T-cell (primary cell): ENCODE results near the gene ADCY6. TPM values are rescaled to one million over a fixed set of nuclear protein-coding genes. Genes with fewer than 3 reads are reported as not detected.
"Not testable (repeated sequence)": the region's sequence is repeated elsewhere in the genome, so short reads cannot be mapped to it uniquely, and the experiment has no call there.

Experiments used
- ATAC-seq, 4 experiments: fragments of 200-7000 bp in 3 of 4; fragments of 150-1000 bp in 1 of 4; cut with Tn5 transposase; replicated peaks in 1 of 4; 1 replicate in 3 of 4; 2 replicates in 1 of 4; pipeline ENCODE4 v1.10.0; 2021; ENCODE audit warnings: moderate library complexity in 3 of 4, mild to moderate bottlenecking in 2 of 4, moderate number of reproducible peaks in 1 of 4
- CTCF ChIA-PET, 2 donors: fragments of 300-600 bp; sonication (Branson Sonifier 250); formaldehyde crosslinking; loops; one replicate each; lab custom pipeline; 2022; ENCODE audit warnings: antibody characterized with exemption in 2 of 2; lab: Charles Lee
- POLR2A ChIA-PET, 2 donors: fragments of 300-600 bp; sonication (Branson Sonifier 250); formaldehyde crosslinking; loops; one replicate each; lab custom pipeline; 2022; ENCODE audit warnings: antibody characterized with exemption in 2 of 2; lab: Charles Lee
- DNase-seq, 35 experiments: peaks; one replicate each; pipeline versions ENCODE4 v3.0.0 to v3.0.0-alpha.2; 2013 to 2023
- H3K27ac ChIP-seq: one replicate; pipeline ENCODE4 v1.5.1; 2013; ENCODE audit warnings: low read length
- H3K27me3 ChIP-seq, 2 experiments: replicated peaks in 1 of 2; 1 replicate in 1 of 2; 2 replicates in 1 of 2; pipeline versions ENCODE4 v1.6.1 to v1.7.0; 2013; ENCODE audit warnings: low read length in 1 of 2, mixed read lengths in 1 of 2; ENCODE audit not compliant: control insufficient read depth in 2 of 2, insufficient read depth in 2 of 2; ENCODE audit errors: extremely low read depth in 1 of 2
- H3K36me3 ChIP-seq, 2 donors: 1 replicate in 1 of 2; 2 replicates in 1 of 2; pipeline versions ENCODE4 v1.6.1 to v1.7.0; 2013; ENCODE audit warnings: low read length in 1 of 2; ENCODE audit not compliant: control insufficient read depth in 2 of 2, insufficient read depth in 1 of 2; ENCODE audit errors: extremely low read depth in 1 of 2
- H3K4me1 ChIP-seq, 2 experiments: 1 replicate in 1 of 2; 2 replicates in 1 of 2; pipeline versions ENCODE4 v1.6.1 to v1.7.0; 2013; ENCODE audit warnings: low read length in 2 of 2, mixed read lengths in 1 of 2; ENCODE audit not compliant: insufficient read depth in 2 of 2, control insufficient read depth in 1 of 2; ENCODE audit errors: extremely low read depth in 1 of 2
- H3K4me3 ChIP-seq, 2 donors: 1 replicate in 1 of 2; 2 replicates in 1 of 2; pipeline versions ENCODE4 v1.5.1 to v1.7.0; 2013; ENCODE audit warnings: mild to moderate bottlenecking in 2 of 2, low read length in 1 of 2, moderate library complexity in 1 of 2; ENCODE audit not compliant: control insufficient read depth in 1 of 2; ENCODE audit errors: extremely low read depth in 1 of 2
- H3K9me3 ChIP-seq: 2 replicates; pipeline ENCODE4 v1.7.0; 2013
- H3K27ac Mint-ChIP-seq, 2 donors: one replicate each; pipeline ENCODE4 v1.8.0; 2020 to 2021; ENCODE audit warnings: mild to moderate bottlenecking in 2 of 2, mixed read lengths in 2 of 2
- H3K27me3 Mint-ChIP-seq, 2 donors: one replicate each; pipeline ENCODE4 v1.8.0; 2021 to 2022; ENCODE audit warnings: mixed read lengths in 2 of 2
- H3K36me3 Mint-ChIP-seq: one replicate; pipeline ENCODE4 v1.8.0; 2021; ENCODE audit warnings: mixed read lengths
- H3K4me1 Mint-ChIP-seq, 3 donors: one replicate each; pipeline ENCODE4 v1.8.0; 2020 to 2022; ENCODE audit warnings: mixed read lengths in 3 of 3, mild to moderate bottlenecking in 1 of 3
- H3K4me3 Mint-ChIP-seq, 3 donors: one replicate each; pipeline ENCODE4 v1.8.0; 2020 to 2022; ENCODE audit warnings: mild to moderate bottlenecking in 3 of 3, mixed read lengths in 3 of 3, moderate library complexity in 3 of 3
- H3K9me3 Mint-ChIP-seq, 3 donors: one replicate each; pipeline ENCODE4 v1.8.0; 2020 to 2022; ENCODE audit warnings: mixed read lengths in 3 of 3
- WGBS: methylation state at CpG from one replicate; pipeline ENCODE4 v1.1.5; 2013; ENCODE audit warnings: missing lambda C conversion rate; ENCODE audit not compliant: insufficient coverage; 5-methylcytosine and 5-hydroxymethylcytosine counted together
- total RNA-seq, 35 experiments: library from RNA in 6 of 35; stranded (reverse) in 6 of 35; fragments of 120-200 nt in 1 of 35; gene quantifications; one replicate each; pipeline versions ENCODE4 v1.2.1 to v1.2.4 and lab custom pipeline; 2013 to 2026

ADCY6 gene
- total RNA-seq, 5 donors from 2014 or later (not counting 1 experiment from before 2014, with no cell fraction given), result 0.10 to 0.76 (median 0.66) TPM; not detected in 1

- Mint-ChIP-seq H3K4me3 (no peak overlapping the region), H3K9me3 (no peaks in the 10 kb centered on the region), H3K27me3 (peaks cover 16 to 23% of the 10 kb centered on the region in 2 donors), H3K27ac (no peak overlapping the region), H3K4me1 (no peaks in the 10 kb centered on the region), H3K36me3 (no peaks in the 10 kb centered on the region)
- peaks cover 2 to 32% of the 10 kb centered on the region in 2 experiments for H3K27me3 ChIP-seq
- H3K4me1 ChIP-seq, result no peaks in the 10 kb centered on the region
- no peaks in the 10 kb centered on the region for H3K9me3 ChIP-seq
- ChIA-PET CTCF (interaction anchor here (1.0 kb wide), 2 partner anchors 13 to 1062 kb away, joined by 3 to 4 read pairs; no protein-coding TSS in a partner anchor), POLR2A (no interaction called here)
- 76% methylated on average over 3 of the region's 5 CpGs for WGBS
- no peak for ATAC-seq
- no peak overlapping the region for H3K27ac ChIP-seq
- no peak for DNase-seq
- H3K4me3 ChIP-seq, result no peak overlapping the region
- H3K36me3 ChIP-seq, result no peaks in the 10 kb centered on the region
Observed at GRCh38 chr12:48739618-48740269, 49.1 kb downstream of the ADCY6 start.

- no peaks in the 10 kb centered on the region for H3K4me1 Mint-ChIP-seq
- H3K27me3 Mint-ChIP-seq, result peaks cover 16 to 18% of the 10 kb centered on the region in 2 donors
- CTCF ChIA-PET, result interaction anchor here (0.7 to 1.6 kb wide), 3 partner anchors 16 to 59 kb away, joined by 3 to 12 read pairs (median 3); no protein-coding TSS in a partner anchor
- Histone ChIP-seq H3K27ac (no peak overlapping the region), H3K36me3 (no peaks in the 10 kb centered on the region), H3K27me3 (peaks cover 2 to 12% of the 10 kb centered on the region in 2 experiments), H3K4me1 (no peaks in the 10 kb centered on the region), H3K9me3 (no peaks in the 10 kb centered on the region), H3K4me3 (no peak overlapping the region)
- no peak for DNase-seq
- H3K36me3 Mint-ChIP-seq, result no peaks in the 10 kb centered on the region
- no CpG with 5 or more reads among the region's 1 CpG for WGBS
- no peaks in the 10 kb centered on the region for H3K9me3 Mint-ChIP-seq
- ATAC-seq, result no peak
- no peak overlapping the region for H3K27ac Mint-ChIP-seq
- H3K4me3 Mint-ChIP-seq, result no peak overlapping the region
- POLR2A ChIA-PET, result interaction anchor here in 1 of 2 donors (0.6 kb wide), 2 partner anchors 58 to 74 kb away, joined by 3 to 5 read pairs; no protein-coding TSS in a partner anchor
Observed at GRCh38 chr12:48736456-48736855, 52.4 kb downstream of the ADCY6 start.

DNA sequence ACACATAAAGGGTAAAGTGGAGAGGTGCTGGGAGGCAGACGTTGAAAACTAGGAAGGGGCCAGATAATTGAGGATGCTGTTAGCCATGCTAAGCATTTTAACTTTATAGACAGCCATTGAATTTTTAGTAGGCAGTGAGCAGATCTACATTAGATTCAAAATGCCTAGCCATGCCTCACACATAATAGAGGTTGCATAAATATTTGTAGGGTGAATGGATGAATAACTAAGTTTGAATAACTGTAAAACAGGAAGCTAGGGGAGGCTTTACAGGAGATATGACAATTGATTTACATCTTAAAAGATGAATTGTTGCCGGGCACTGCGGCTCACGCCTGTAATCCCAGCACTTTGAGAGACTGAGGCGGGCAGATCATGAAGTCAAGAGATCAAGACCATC lies 60.1 kb downstream of the ADCY6 start:
- Mint-ChIP-seq H3K27me3 (peaks cover 0 to 6% of the 10 kb centered on the region in 2 donors), H3K4me1 (no peaks in the 10 kb centered on the region), H3K9me3 (no peaks in the 10 kb centered on the region), H3K4me3 (no peak overlapping the region), H3K27ac (no peak overlapping the region), H3K36me3 (no peaks in the 10 kb centered on the region)
- ChIA-PET POLR2A (no interaction called here), CTCF (interaction anchor here in 1 of 2 donors (1.1 kb wide), 1 partner anchor 25 kb away, joined by 8 read pairs; no protein-coding TSS in a partner anchor)
- DNase-seq (no peak), ATAC-seq (no peak)
- Histone ChIP-seq H3K4me3 (no peak overlapping the region), H3K27ac (no peak overlapping the region), H3K27me3 (peaks cover 0 to 5% of the 10 kb centered on the region in 2 experiments), H3K9me3 (no peaks in the 10 kb centered on the region), H3K36me3 (no peaks in the 10 kb centered on the region), H3K4me1 (no peaks in the 10 kb centered on the region)
- 90% methylated on average over 4 of the region's 5 CpGs for WGBS

DNA sequence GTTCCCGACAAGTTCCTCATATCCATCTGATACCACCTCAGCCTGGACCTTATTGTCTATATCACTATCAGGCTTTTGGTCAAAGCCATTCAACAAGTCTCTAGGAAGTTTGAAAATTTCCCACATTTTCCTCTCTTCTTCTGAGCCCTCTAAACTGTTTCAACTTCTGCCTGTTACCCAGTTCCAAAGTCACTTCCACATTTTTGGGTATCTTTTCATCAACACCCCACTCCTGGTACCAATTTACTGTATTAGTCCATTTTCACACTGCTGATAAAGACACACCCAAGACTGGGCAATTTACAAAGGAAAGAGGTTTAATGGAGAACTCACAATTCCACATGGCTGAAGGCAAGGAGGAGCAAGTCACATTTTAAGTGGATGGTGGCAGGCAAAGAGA lies 68.2 kb downstream of the ADCY6 start:
- POLR2A ChIA-PET, H3K27ac ChIP-seq, H3K27me3 Mint-ChIP-seq, H3K4me3 ChIP-seq, H3K9me3 ChIP-seq, ATAC-seq, H3K36me3 ChIP-seq, DNase-seq, H3K27me3 ChIP-seq, H3K4me3 Mint-ChIP-seq, H3K27ac Mint-ChIP-seq, CTCF ChIA-PET, H3K36me3 Mint-ChIP-seq: not testable (repeated sequence)
- H3K4me1 Mint-ChIP-seq, result peaks cover 13 to 16% (median 14%) of the 10 kb centered on the region in 3 donors
- 100% methylated on average over 1 of the region's 1 CpG for WGBS
- H3K4me1 ChIP-seq, result peaks cover 3 to 11% of the 10 kb centered on the region in 2 experiments
- peaks cover 11 to 14% (median 13%) of the 10 kb centered on the region in 3 donors for H3K9me3 Mint-ChIP-seq

DNA sequence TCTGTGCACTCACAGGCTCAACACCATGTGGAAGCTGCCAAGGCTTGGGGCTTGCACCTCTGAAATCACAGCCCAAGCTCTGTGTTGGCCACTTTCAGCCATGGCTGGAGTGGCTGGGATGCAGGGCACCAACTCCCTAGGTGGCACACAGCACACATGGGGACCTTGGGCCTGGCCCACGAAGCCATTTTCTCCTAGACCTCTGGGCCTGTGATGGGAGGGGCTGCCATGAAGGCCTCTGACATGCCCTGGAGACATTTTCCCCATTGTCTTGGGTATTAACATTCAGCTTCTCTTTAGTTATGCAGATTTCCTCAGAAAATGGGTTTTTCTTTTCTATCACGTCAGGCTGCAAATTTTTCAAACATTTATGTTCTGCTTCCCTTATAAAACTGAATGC lies 68.7 kb downstream of the ADCY6 start:
- peaks cover 11 to 14% (median 13%) of the 10 kb centered on the region in 3 donors for H3K9me3 Mint-ChIP-seq
- H3K4me3 Mint-ChIP-seq, H3K36me3 ChIP-seq, DNase-seq, H3K27me3 ChIP-seq, H3K4me3 ChIP-seq, H3K27ac Mint-ChIP-seq, H3K36me3 Mint-ChIP-seq, H3K9me3 ChIP-seq, ATAC-seq, CTCF ChIA-PET, H3K27me3 Mint-ChIP-seq, H3K27ac ChIP-seq: not testable (repeated sequence)
- POLR2A ChIA-PET, result interaction anchor here in 1 of 2 donors (0.6 kb wide), 1 partner anchor 33 kb away, joined by 8 read pairs; no protein-coding TSS in a partner anchor
- H3K4me1 Mint-ChIP-seq, result peaks cover 19 to 21% (median 20%) of the 10 kb centered on the region in 3 donors
- WGBS, result 50% methylated on average over 1 of the region's 2 CpGs
- H3K4me1 ChIP-seq, result peaks cover 6 to 16% of the 10 kb centered on the region in 2 experiments

DNA sequence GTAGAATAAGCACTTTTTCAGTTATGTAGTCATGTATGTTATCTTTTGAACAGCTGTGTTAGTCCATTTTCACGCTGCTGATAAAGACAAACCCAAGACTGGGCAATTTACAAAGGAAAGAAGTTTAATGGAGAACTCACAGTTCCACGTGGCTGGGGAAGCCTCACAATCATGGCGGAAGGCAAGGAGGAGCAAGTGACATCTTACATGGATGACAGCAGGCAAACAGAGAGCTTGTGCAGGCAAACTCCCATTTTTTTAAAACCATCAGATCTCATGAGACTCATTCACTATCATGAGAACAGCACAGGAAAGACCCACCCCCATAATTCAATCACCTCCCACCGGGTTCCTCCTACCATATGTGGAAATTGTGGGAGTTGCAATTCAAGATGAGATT lies 69.9 kb downstream of the ADCY6 start:
- ATAC-seq, H3K9me3 ChIP-seq, H3K27ac ChIP-seq, H3K4me3 ChIP-seq, H3K27me3 ChIP-seq, H3K27me3 Mint-ChIP-seq, POLR2A ChIA-PET, H3K27ac Mint-ChIP-seq, DNase-seq, H3K4me3 Mint-ChIP-seq, CTCF ChIA-PET, H3K36me3 ChIP-seq: not testable (repeated sequence)
- 92% methylated on average over 3 of the region's 4 CpGs for WGBS
- H3K4me1 Mint-ChIP-seq, result peaks cover 31 to 33% (median 31%) of the 10 kb centered on the region in 3 donors
- H3K9me3 Mint-ChIP-seq, result peaks cover 11 to 14% (median 13%) of the 10 kb centered on the region in 3 donors
- H3K36me3 Mint-ChIP-seq, result peaks cover 17% of the 10 kb centered on the region
- H3K4me1 ChIP-seq, result peaks cover 15 to 23% of the 10 kb centered on the region in 2 experiments
